K562 (cell line): ENCODE results near the gene ARMC7. TPM values are rescaled to one million over a fixed set of nuclear protein-coding genes. Genes with fewer than 3 reads are reported as not detected.
A peak's percentile ranks its signal among the peaks of the same experiment; 100 is the strongest.

Experiments
- ATF3 ChIP-seq, 2 experiments: fragments of 450-650 bp in 1 of 2; sonication (generic) in 1 of 2; formaldehyde crosslinking in 1 of 2; IDR thresholded peaks in 1 of 2; conservative IDR thresholded peaks in 1 of 2; 2 replicates each; pipeline versions ENCODE4 v1.6.1 to v1.8.1; 2016 to 2023; ENCODE audit warnings: mild to moderate bottlenecking in 2 of 2, moderate library complexity in 2 of 2, inconsistent platforms in 1 of 2, missing genetic modification reagents in 1 of 2
- C11orf30 ChIP-seq: fragments of 450-650 bp; IDR thresholded peaks from 2 replicates; pipeline ENCODE4 v1.6.1; 2016; ENCODE audit warnings: low read depth, mild to moderate bottlenecking
- CXXC5 ChIP-seq: fragments of 250-450 bp; sonication (Bioruptor Pico); IDR thresholded peaks from 2 replicates; pipeline ENCODE4 v1.8.0; 2022; ENCODE audit warnings: inconsistent platforms, mild to moderate bottlenecking, moderate library complexity
- EZH2 ChIP-seq: IDR thresholded peaks from 2 replicates; pipeline ENCODE4 v1.6.1; 2012; ENCODE audit warnings: low read depth, mild to moderate bottlenecking, inconsistent platforms, low read length, borderline replicate concordance
- GTF2E2 ChIP-seq: fragments of 200-800 bp; sonication (Bioruptor generic); IDR thresholded peaks from 2 replicates; pipeline ENCODE4 v1.6.1; 2016; ENCODE audit warnings: missing genetic modification characterization, missing compliant biosample characterization
- HNRNPH1 ChIP-seq: fragments of 200-400 bp; formaldehyde crosslinking; optimal IDR thresholded peaks from 2 replicates; pipeline ENCODE3; 2017; ENCODE audit warnings: low read depth, mild to moderate bottlenecking, low read length, moderate library complexity
- KLF1 ChIP-seq: fragments of 450-650 bp; IDR thresholded peaks from 2 replicates; pipeline ENCODE4 v1.6.1; 2016; ENCODE audit warnings: missing genetic modification characterization, missing compliant biosample characterization
- KLF6 ChIP-seq: fragments of 250-450 bp; sonication (Bioruptor Pico); IDR thresholded peaks from 2 replicates; pipeline ENCODE4 v1.4.0; 2020; ENCODE audit warnings: mild to moderate bottlenecking, moderate library complexity, borderline replicate concordance
- MEF2A ChIP-seq: IDR thresholded peaks from 2 replicates; pipeline ENCODE4 v1.6.1; 2011; ENCODE audit warnings: low read depth, mild to moderate bottlenecking, low read length, moderate library complexity; ENCODE audit not compliant: control insufficient read depth
- NFXL1 ChIP-seq: fragments of 450-650 bp; formaldehyde crosslinking; IDR thresholded peaks from 2 replicates; pipeline ENCODE4 v1.4.0; 2021; ENCODE audit warnings: mild to moderate bottlenecking
- REST ChIP-seq, 2 experiments: fragments of 450-650 bp; formaldehyde crosslinking in 1 of 2; IDR thresholded peaks; 2 replicates each; pipeline versions ENCODE4 v1.4.0 to v1.6.1; 2014 to 2020; ENCODE audit warnings: mild to moderate bottlenecking in 2 of 2, borderline replicate concordance in 1 of 2, low read depth in 1 of 2
- TFAM ChIP-seq: fragments of 250-450 bp; sonication (Bioruptor Pico); conservative IDR thresholded peaks from 2 replicates; pipeline ENCODE4 v1.5.0; 2021; ENCODE audit warnings: mild to moderate bottlenecking, moderate library complexity
- TFAP4 ChIP-seq: sonication (generic); formaldehyde crosslinking; IDR thresholded peaks from 2 replicates; pipeline ENCODE4 v1.8.0; 2022; ENCODE audit warnings: missing genetic modification reagents, mild to moderate bottlenecking, moderate library complexity, borderline replicate concordance
- YY1 ChIP-seq, 3 experiments: IDR thresholded peaks; 2 replicates each; pipeline ENCODE4 v1.6.1; 2011; ENCODE audit warnings: low read length in 2 of 3, mild to moderate bottlenecking in 2 of 3, moderate library complexity in 2 of 3, borderline replicate concordance in 1 of 3, control low read depth in 1 of 3, low read depth in 1 of 3; ENCODE audit not compliant: insufficient read depth in 3 of 3, insufficient replicate concordance in 2 of 3, control insufficient read depth in 1 of 3, insufficient read length in 1 of 3; ENCODE audit errors: extremely low read depth in 1 of 3
- ZNF445 ChIP-seq: fragments of 250-450 bp; sonication (Bioruptor Pico); IDR thresholded peaks from 2 replicates; pipeline ENCODE4 v1.4.0; 2020; ENCODE audit warnings: low read depth, mild to moderate bottlenecking, moderate library complexity
- polyA plus RNA-seq, 8 experiments: library from polyadenylated mRNA; depleted of rRNA in 4 of 8; stranded (reverse) in 5 of 8; unstranded in 3 of 8; fragments of >200 nt; fragmentation: Nextera tagmentation in 2 of 8; fragmentation: Illumina TruSeq in 1 of 8; extraction: Ambion mirVana in 2 of 8; extraction: Trizol in 1 of 8; gene quantifications; 2 replicates each; pipeline versions ENCODE4 v1.2.1 to v1.2.3, GENCODE V29; 2011 to 2014; ENCODE audit warnings: inconsistent platforms in 1 of 8, missing spikeins in 1 of 8
- total RNA-seq, 7 experiments: library from RNA; depleted of rRNA in 6 of 7; stranded (reverse); fragments of >200 nt in 6 of 7; fragmentation: Illumina TruSeq in 2 of 7; extraction: Trizol in 2 of 7; gene quantifications; 2 replicates each; pipeline versions ENCODE4 v1.2.1 to v1.2.3, GENCODE V29; 2011 to 2021; ENCODE audit warnings: low replicate concordance in 1 of 7

The ARMC7 gene
- total and polyA plus RNA-seq, 9 of the 15 experiments (the other 6 are each of a cell fraction or from before 2014, with no cell fraction given) = 1.4 to 15.2 (median 5.9) TPM

GRCh38 chr17:75124041-75124818 lies 14.5 kb downstream of the ARMC7 start (continued):
- peak; percentile 56 for TF ChIP-seq REST (IDR thresholded peaks at IDR 0.05; ENCODE audit: borderline replicate concordance)
- 0 out of 2 replicates have a peak, but pooled peaks have one; percentile 34 for TF ChIP-seq REST (CRISPR knock-in tag; IDR thresholded peaks at IDR 0.05; ENCODE audit: low read depth)
- TF ChIP-seq HNRNPH1 = no peak
- TF ChIP-seq KLF1 (tag) = peak; percentile 72
- 0 out of 2 replicates have a peak, but pooled peaks have one; percentile 36 for TF ChIP-seq GTF2E2
- peak; percentile 97 for TF ChIP-seq ATF3 (IDR thresholded peaks at IDR 0.05)
- peak; percentile 48; the same call in 1 of the 2 replicates for TF ChIP-seq ATF3 (CRISPR knock-in tag; conservative IDR thresholded peaks at IDR 0.05)
- TF ChIP-seq YY1 (IDR thresholded peaks at IDR 0.05; ENCODE audit: borderline replicate concordance in 1 of 3, control insufficient read depth in 1 of 3, extremely low read depth in 1 of 3, insufficient read depth in 3 of 3, insufficient read length in 1 of 3, insufficient replicate concordance in 2 of 3, low read depth in 1 of 3, low read length in 2 of 3) = peak; percentile 25 to 68 (median 51)
- TF ChIP-seq MEF2A = no peak
- no peak for TF ChIP-seq TFAM
- peak; percentile 96 for TF ChIP-seq C11orf30
- TF ChIP-seq TFAP4 = peak; percentile 77; the same call in 1 of the 2 replicates
- TF ChIP-seq NFXL1 = 0 out of 2 replicates have a peak, but pooled peaks have one; percentile 37
- TF ChIP-seq KLF6 = no peak
- no peak for TF ChIP-seq ZNF445
- no peak for TF ChIP-seq EZH2
- TF ChIP-seq CXXC5 (CRISPR knock-in tag) = peak; percentile 77
